Memory B cell (primary cell): ENCODE measurements around the gene PPDPF.
"Not testable (repeated sequence)": the region's sequence is repeated elsewhere in the genome, so short reads cannot be mapped to it uniquely, and the experiment has no call there.

Source experiments
- ATAC-seq: fragments of 150-1000 bp; cut with Tn5 transposase; 2 replicates; pipeline ENCODE4 v1.10.0; 2021; ENCODE audit warnings: low read depth, mild to moderate bottlenecking, moderate library complexity
- DNase-seq, 2 donors: peaks; one replicate each; pipeline ENCODE4 v3.0.0; 2022; ENCODE audit warnings: low spot score in 2 of 2
- H3K27ac Mint-ChIP-seq: one replicate; pipeline ENCODE4 v1.8.0; 2022; ENCODE audit warnings: mild to moderate bottlenecking, moderate library complexity, mixed read lengths
- H3K27me3 Mint-ChIP-seq: one replicate; pipeline ENCODE4 v1.8.0; 2022; ENCODE audit warnings: mixed read lengths
- H3K36me3 Mint-ChIP-seq: one replicate; pipeline ENCODE4 v1.8.0; 2022; ENCODE audit warnings: mild to moderate bottlenecking, mixed read lengths
- H3K4me1 Mint-ChIP-seq: one replicate; pipeline ENCODE4 v1.8.0; 2022; ENCODE audit warnings: mixed read lengths
- H3K4me3 Mint-ChIP-seq: one replicate; pipeline ENCODE4 v1.8.0; 2022; ENCODE audit warnings: mild to moderate bottlenecking, moderate library complexity, mixed read lengths
- H3K9me3 Mint-ChIP-seq: one replicate; pipeline ENCODE4 v1.8.0; 2022; ENCODE audit warnings: mixed read lengths

The PPDPF gene

GRCh38 chr20:63500902-63501817 is 19.4 kb upstream of the PPDPF start:
- no peak for ATAC-seq
- H3K4me3 Mint-ChIP-seq = no peak overlapping the region
- H3K27me3 Mint-ChIP-seq = peaks cover 9% of the 10 kb centered on the region

GRCh38 chr20:63501818-63502670 is 18.5 kb upstream of the PPDPF start:
- ATAC-seq (peak; percentile 38), DNase-seq (no peak)
- H3K27me3 Mint-ChIP-seq = peaks cover 7% of the 10 kb centered on the region
- no peak overlapping the region for H3K4me3 Mint-ChIP-seq
- no peaks in the 10 kb centered on the region for H3K4me1 Mint-ChIP-seq
- peaks cover 4% of the 10 kb centered on the region for H3K9me3 Mint-ChIP-seq
- peaks cover 2% of the 10 kb centered on the region for H3K36me3 Mint-ChIP-seq
- H3K27ac Mint-ChIP-seq = no peak overlapping the region

More at GRCh38 chr20:63500902-63501817, 19.4 kb upstream of the PPDPF start:
- H3K36me3 Mint-ChIP-seq = peaks cover 2% of the 10 kb centered on the region
- H3K4me1 Mint-ChIP-seq = peaks cover 2% of the 10 kb centered on the region
- H3K9me3 Mint-ChIP-seq = peaks cover 4% of the 10 kb centered on the region
- H3K27ac Mint-ChIP-seq = no peak overlapping the region
- DNase-seq = no peak

- H3K27me3 Mint-ChIP-seq = peaks cover 4% of the 10 kb centered on the region
- DNase-seq (no peak), ATAC-seq (no peak)
- H3K4me3 Mint-ChIP-seq = no peak overlapping the region
- H3K9me3 Mint-ChIP-seq = peaks cover 4% of the 10 kb centered on the region
- H3K4me1 Mint-ChIP-seq = no peaks in the 10 kb centered on the region
- H3K36me3 Mint-ChIP-seq = peaks cover 2% of the 10 kb centered on the region
- H3K27ac Mint-ChIP-seq = no peak overlapping the region
These were observed 17.8 kb upstream of the PPDPF start for GRCh38 chr20:63502671-63503172.

GRCh38 chr20:63503524-63503923 is 17.0 kb upstream of the PPDPF start:
- H3K4me3 Mint-ChIP-seq = no peak overlapping the region
- H3K4me1 Mint-ChIP-seq = no peaks in the 10 kb centered on the region
- no peak for DNase-seq
- no peak overlapping the region for H3K27ac Mint-ChIP-seq
- peaks cover 9% of the 10 kb centered on the region for H3K27me3 Mint-ChIP-seq
- H3K36me3 Mint-ChIP-seq = peaks cover 2% of the 10 kb centered on the region
- H3K9me3 Mint-ChIP-seq = peaks cover 4% of the 10 kb centered on the region
- ATAC-seq = no peak

DNA sequence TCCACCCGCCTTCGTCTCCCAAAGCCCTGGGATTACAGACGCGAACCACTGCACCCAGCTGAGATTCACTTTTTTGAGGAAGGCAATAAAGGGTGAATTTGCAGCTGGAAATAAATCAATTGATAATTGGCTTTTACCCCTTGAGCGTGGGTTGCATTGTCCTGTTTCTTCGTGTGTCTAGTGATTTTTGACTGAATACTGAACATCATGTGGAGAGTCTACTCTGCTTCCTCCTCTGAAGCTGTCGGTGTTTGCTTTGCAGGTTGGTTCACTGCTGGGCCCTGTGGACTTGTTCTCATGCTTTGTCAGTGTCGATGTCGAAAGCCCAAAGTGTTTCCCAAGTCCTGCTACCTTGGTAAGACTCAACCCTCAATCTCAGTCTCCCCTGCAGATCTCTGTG is 15.9 kb upstream of the PPDPF start:
- Mint-ChIP-seq H3K4me3 (no peak overlapping the region), H3K9me3 (peaks cover 4% of the 10 kb centered on the region), H3K36me3 (peaks cover 2% of the 10 kb centered on the region), H3K4me1 (no peaks in the 10 kb centered on the region), H3K27me3 (peaks cover 15% of the 10 kb centered on the region), H3K27ac (no peak overlapping the region)
- DNase-seq = no peak
- ATAC-seq = no peak

- no peak overlapping the region for H3K27ac Mint-ChIP-seq
These were observed 15.3 kb upstream of the PPDPF start for GRCh38 chr20:63505281-63505680.

DNA sequence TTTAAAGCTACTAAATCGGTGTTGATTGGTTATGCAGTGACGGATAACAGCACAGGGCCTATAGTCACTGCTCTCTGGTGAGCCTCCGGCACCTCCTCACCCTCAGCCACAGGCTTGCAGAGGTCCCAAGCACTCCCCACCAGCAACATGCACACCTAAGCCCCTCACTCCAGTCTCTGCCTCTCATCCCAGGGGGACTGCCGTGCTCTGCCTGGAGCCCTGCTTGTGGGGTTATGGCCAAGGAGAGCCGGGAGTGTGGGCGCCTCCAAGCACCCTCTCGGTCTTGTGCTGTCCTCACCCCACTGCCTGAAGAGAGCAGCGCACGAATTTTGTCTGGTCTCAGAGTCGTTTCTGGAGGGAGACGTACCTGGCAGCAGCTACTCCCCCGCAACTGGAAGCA is 14.8 kb upstream of the PPDPF start:
- DNase-seq = no peak
- H3K4me1 Mint-ChIP-seq = no peaks in the 10 kb centered on the region
- H3K4me3 Mint-ChIP-seq = no peak overlapping the region
- ATAC-seq = no peak
- peaks cover 15% of the 10 kb centered on the region for H3K27me3 Mint-ChIP-seq
- H3K9me3 Mint-ChIP-seq = peaks cover 4% of the 10 kb centered on the region
- no peak overlapping the region for H3K27ac Mint-ChIP-seq
- H3K36me3 Mint-ChIP-seq = peaks cover 2% of the 10 kb centered on the region

More at GRCh38 chr20:63505281-63505680, 15.3 kb upstream of the PPDPF start:
- no peak for DNase-seq
- peaks cover 15% of the 10 kb centered on the region for H3K27me3 Mint-ChIP-seq
- H3K4me1 Mint-ChIP-seq = no peaks in the 10 kb centered on the region
- no peak for ATAC-seq
- peaks cover 2% of the 10 kb centered on the region for H3K36me3 Mint-ChIP-seq
- no peak overlapping the region for H3K4me3 Mint-ChIP-seq
- peaks cover 4% of the 10 kb centered on the region for H3K9me3 Mint-ChIP-seq

DNA sequence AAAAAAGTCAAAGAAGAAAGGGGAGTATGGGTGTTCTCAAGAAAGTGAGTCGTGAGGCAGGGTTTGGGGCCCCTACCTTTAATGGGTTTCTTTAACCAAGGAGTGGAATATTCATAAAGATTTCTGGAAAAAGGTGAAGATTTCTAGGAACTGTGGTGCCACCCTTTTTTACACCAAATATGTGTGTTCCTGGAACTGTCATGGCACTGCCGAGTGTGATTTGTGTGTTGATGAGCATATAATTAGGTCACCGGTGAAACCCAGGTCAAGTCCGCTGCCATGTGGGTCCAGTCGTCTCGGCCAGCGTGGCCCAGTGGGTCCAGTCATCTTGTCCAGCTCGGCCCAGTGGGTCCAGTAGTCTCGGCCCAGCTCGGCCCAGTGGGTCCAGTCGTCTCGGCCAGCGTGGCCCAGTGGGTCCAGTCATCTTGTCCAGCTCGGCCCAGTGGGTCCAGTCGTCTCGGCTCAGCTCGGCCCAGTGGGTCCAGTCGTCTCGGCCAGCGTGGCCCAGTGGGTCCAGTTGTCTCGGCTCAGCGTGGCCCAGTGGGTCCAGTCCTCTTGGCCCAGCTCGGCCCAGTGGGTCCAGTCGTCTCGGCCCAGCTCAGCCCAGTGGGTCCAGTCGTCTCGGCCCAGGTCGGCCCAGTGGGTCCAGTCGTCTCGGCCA is 13.4 kb upstream of the PPDPF start:
- H3K27ac Mint-ChIP-seq = no peak overlapping the region
- H3K36me3 Mint-ChIP-seq = peaks cover 2% of the 10 kb centered on the region
- ATAC-seq = no peak
- no peaks in the 10 kb centered on the region for H3K4me1 Mint-ChIP-seq
- no peak for DNase-seq
- H3K4me3 Mint-ChIP-seq = no peak overlapping the region
- H3K9me3 Mint-ChIP-seq = peaks cover 4% of the 10 kb centered on the region
- H3K27me3 Mint-ChIP-seq = peaks cover 17% of the 10 kb centered on the region

GRCh38 chr20:63508072-63508768 is 12.3 kb upstream of the PPDPF start:
- Mint-ChIP-seq H3K27me3 (peaks cover 17% of the 10 kb centered on the region), H3K4me1 (no peaks in the 10 kb centered on the region), H3K27ac (no peak overlapping the region), H3K9me3 (peaks cover 4% of the 10 kb centered on the region), H3K36me3 (peaks cover 2% of the 10 kb centered on the region), H3K4me3 (no peak overlapping the region)
- DNase-seq (no peak), ATAC-seq (no peak)

- no peak for ATAC-seq
- H3K36me3 Mint-ChIP-seq = peaks cover 2% of the 10 kb centered on the region
- no peak overlapping the region for H3K4me3 Mint-ChIP-seq
- peaks cover 3% of the 10 kb centered on the region for H3K9me3 Mint-ChIP-seq
- H3K4me1 Mint-ChIP-seq = no peaks in the 10 kb centered on the region
- DNase-seq = no peak
- peaks cover 17% of the 10 kb centered on the region for H3K27me3 Mint-ChIP-seq
- no peak overlapping the region for H3K27ac Mint-ChIP-seq
These were observed 11.4 kb upstream of the PPDPF start for GRCh38 chr20:63509088-63509564.

GRCh38 chr20:63513207-63513606 is 7.4 kb upstream of the PPDPF start:
- H3K27me3 Mint-ChIP-seq = peaks cover 9% of the 10 kb centered on the region
- peaks cover 4% of the 10 kb centered on the region for H3K9me3 Mint-ChIP-seq
- H3K4me3 Mint-ChIP-seq = no peak overlapping the region
- H3K27ac Mint-ChIP-seq = no peak overlapping the region
- ATAC-seq (no peak), DNase-seq (no peak)
- H3K36me3 Mint-ChIP-seq = no peaks in the 10 kb centered on the region
- H3K4me1 Mint-ChIP-seq = no peaks in the 10 kb centered on the region

DNA sequence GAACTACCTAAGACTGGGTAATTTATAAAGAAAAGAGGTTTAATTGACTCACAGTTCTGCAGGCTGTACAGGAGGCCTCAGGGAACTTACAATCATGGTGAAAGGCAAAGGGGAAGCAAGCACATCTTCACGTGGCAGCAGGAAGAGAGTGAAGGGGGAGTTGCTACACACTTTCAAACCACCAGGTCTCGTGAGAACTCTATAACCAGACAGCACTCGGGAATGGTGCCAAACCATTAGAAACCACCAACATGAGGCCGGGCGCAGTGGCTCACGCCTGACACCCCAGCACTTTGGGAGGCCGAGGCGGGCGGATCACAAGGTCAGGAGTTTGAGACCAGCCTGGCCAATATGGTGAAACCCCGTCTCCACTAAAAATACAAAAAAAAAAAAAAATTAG is 6.0 kb upstream of the PPDPF start:
- H3K4me3 Mint-ChIP-seq, H3K36me3 Mint-ChIP-seq, H3K4me1 Mint-ChIP-seq, DNase-seq, H3K27me3 Mint-ChIP-seq, H3K27ac Mint-ChIP-seq, H3K9me3 Mint-ChIP-seq: not testable (repeated sequence)
- ATAC-seq = peak; percentile 49
